Mucosa of stomach (tissue), 1 donor: ENCODE data around the gene SNRNP27.

Source experiments
- H3K27me3 ChIP-seq: one replicate; pipeline ENCODE4 v1.7.0; 2013; ENCODE audit warnings: mild to moderate bottlenecking, low read length; ENCODE audit not compliant: control insufficient read depth, insufficient read depth
- H3K36me3 ChIP-seq: one replicate; pipeline ENCODE4 v1.7.0; 2013; ENCODE audit warnings: low read length; ENCODE audit not compliant: control insufficient read depth, insufficient read depth
- H3K4me1 ChIP-seq: one replicate; pipeline ENCODE4 v1.7.0; 2013; ENCODE audit warnings: mild to moderate bottlenecking, low read length; ENCODE audit not compliant: control insufficient read depth, insufficient read depth
- H3K4me3 ChIP-seq: one replicate; pipeline ENCODE4 v1.7.0; 2013; ENCODE audit warnings: low read length
- H3K9ac ChIP-seq: one replicate; pipeline ENCODE4 v1.7.0; 2013; ENCODE audit warnings: mild to moderate bottlenecking, low read length, moderate library complexity
- H3K9me3 ChIP-seq: one replicate; pipeline ENCODE4 v1.7.0; 2013; ENCODE audit warnings: mild to moderate bottlenecking, low read length, moderate library complexity; ENCODE audit not compliant: control insufficient read depth
- donor health status: Pancreatic carcinoma.

Gene SNRNP27

GRCh38 chr2:69943000-69943842 lies 49.5 kb downstream of the SNRNP27 start:
- Histone ChIP-seq H3K9ac (no peak overlapping the region), H3K4me3 (no peak overlapping the region), H3K27me3 (no peaks in the 10 kb centered on the region), H3K4me1 (peaks cover 26% of the 10 kb centered on the region), H3K36me3 (peaks cover 5% of the 10 kb centered on the region), H3K9me3 (no peaks in the 10 kb centered on the region)

GRCh38 chr2:69943843-69944525 lies 50.2 kb downstream of the SNRNP27 start:
- Histone ChIP-seq H3K27me3 (no peaks in the 10 kb centered on the region), H3K4me3 (no peak overlapping the region)

GRCh38 chr2:69944756-69945155 lies 51.0 kb downstream of the SNRNP27 start:
- no peaks in the 10 kb centered on the region for H3K9me3 ChIP-seq
- H3K27me3 ChIP-seq, result no peaks in the 10 kb centered on the region
- H3K4me1 ChIP-seq, result peaks cover 26% of the 10 kb centered on the region
- no peak overlapping the region for H3K9ac ChIP-seq
- H3K36me3 ChIP-seq, result peaks cover 4% of the 10 kb centered on the region
- no peak overlapping the region for H3K4me3 ChIP-seq

More at GRCh38 chr2:69943843-69944525, 50.2 kb downstream of the SNRNP27 start:
- Histone ChIP-seq H3K9me3 (no peaks in the 10 kb centered on the region), H3K36me3 (peaks cover 4% of the 10 kb centered on the region), H3K9ac (no peak overlapping the region), H3K4me1 (peaks cover 26% of the 10 kb centered on the region)

- H3K4me3 ChIP-seq, result no peak overlapping the region
- H3K9me3 ChIP-seq, result no peaks in the 10 kb centered on the region
- H3K27me3 ChIP-seq, result no peaks in the 10 kb centered on the region
- H3K9ac ChIP-seq, result peak overlapping the region; percentile 17
- H3K4me1 ChIP-seq, result peaks cover 26% of the 10 kb centered on the region
- peaks cover 4% of the 10 kb centered on the region for H3K36me3 ChIP-seq
Measured at GRCh38 chr2:69945441-69945840, 51.7 kb downstream of the SNRNP27 start.

- H3K9ac ChIP-seq, result peak overlapping the region; percentile 27
- H3K27me3 ChIP-seq, result no peaks in the 10 kb centered on the region
- peaks cover 4% of the 10 kb centered on the region for H3K36me3 ChIP-seq
- no peak overlapping the region for H3K4me3 ChIP-seq
- H3K4me1 ChIP-seq, result peaks cover 26% of the 10 kb centered on the region
- H3K9me3 ChIP-seq, result no peaks in the 10 kb centered on the region
Measured at GRCh38 chr2:69945941-69946340, 52.2 kb downstream of the SNRNP27 start.

GRCh38 chr2:69946351-69947324 lies 52.9 kb downstream of the SNRNP27 start:
- Histone ChIP-seq H3K36me3 (peaks cover 4% of the 10 kb centered on the region), H3K4me1 (peaks cover 26% of the 10 kb centered on the region), H3K4me3 (no peak overlapping the region), H3K9ac (peak overlapping the region; percentile 27), H3K9me3 (no peaks in the 10 kb centered on the region), H3K27me3 (no peaks in the 10 kb centered on the region)

- H3K4me3 ChIP-seq, result no peak overlapping the region
- peaks cover 26% of the 10 kb centered on the region for H3K4me1 ChIP-seq
- H3K36me3 ChIP-seq, result peaks cover 4% of the 10 kb centered on the region
- no peaks in the 10 kb centered on the region for H3K27me3 ChIP-seq
- H3K9ac ChIP-seq, result no peak overlapping the region
- H3K9me3 ChIP-seq, result no peaks in the 10 kb centered on the region
Measured at GRCh38 chr2:69947325-69947931, 53.7 kb downstream of the SNRNP27 start.

GRCh38 chr2:69948032-69948962 lies 54.5 kb downstream of the SNRNP27 start:
- Histone ChIP-seq H3K9ac (no peak overlapping the region), H3K9me3 (no peaks in the 10 kb centered on the region), H3K4me1 (peaks cover 26% of the 10 kb centered on the region), H3K27me3 (no peaks in the 10 kb centered on the region), H3K36me3 (peaks cover 4% of the 10 kb centered on the region), H3K4me3 (no peak overlapping the region)

- H3K4me3 ChIP-seq, result no peak overlapping the region
Measured at GRCh38 chr2:69948963-69949645, 55.3 kb downstream of the SNRNP27 start.

GRCh38 chr2:69950241-69950640 lies 56.5 kb downstream of the SNRNP27 start:
- Histone ChIP-seq H3K9me3 (no peaks in the 10 kb centered on the region), H3K4me1 (peaks cover 25% of the 10 kb centered on the region), H3K4me3 (no peak overlapping the region), H3K9ac (no peak overlapping the region), H3K27me3 (no peaks in the 10 kb centered on the region), H3K36me3 (no peaks in the 10 kb centered on the region)

More at GRCh38 chr2:69948963-69949645, 55.3 kb downstream of the SNRNP27 start:
- no peak overlapping the region for H3K9ac ChIP-seq
- peaks cover 26% of the 10 kb centered on the region for H3K4me1 ChIP-seq
- H3K27me3 ChIP-seq, result no peaks in the 10 kb centered on the region
- peaks cover 3% of the 10 kb centered on the region for H3K36me3 ChIP-seq
- no peaks in the 10 kb centered on the region for H3K9me3 ChIP-seq
